Breast epithelium (tissue), 4 donors: Measurements from ENCODE around the gene PRPF31. TPM values are rescaled to one million over a fixed set of nuclear protein-coding genes. Genes with fewer than 3 reads are reported as not detected.
"Not testable (repeated sequence)": the region's sequence is repeated elsewhere in the genome, so short reads cannot be mapped to it uniquely, and the experiment has no call there.

Experiments
- DNase-seq, 2 donors: peaks; one replicate each; pipeline ENCODE4 v3.0.0-alpha.2; 2019; ENCODE audit warnings: low spot score in 2 of 2
- H3K27ac ChIP-seq, 2 donors: fragments of 200-600 bp; sonication (generic) in 1 of 2; one replicate each; pipeline ENCODE4 v1.5.1; 2016 to 2019; ENCODE audit warnings: mild to moderate bottlenecking in 1 of 2
- H3K27me3 ChIP-seq, 2 donors: fragments of 200-600 bp; sonication (generic) in 1 of 2; one replicate each; pipeline versions ENCODE4 v1.5.1 to v1.6.0; 2017 to 2019; ENCODE audit warnings: control low read depth in 1 of 2, mild to moderate bottlenecking in 1 of 2
- H3K36me3 ChIP-seq: fragments of 200-600 bp; one replicate; pipeline ENCODE4 v1.5.1; 2019
- H3K4me1 ChIP-seq, 2 donors: fragments of 200-600 bp; sonication (generic); one replicate each; pipeline ENCODE4 v1.5.1; 2016 to 2019; ENCODE audit warnings: control low read depth in 1 of 2
- H3K4me3 ChIP-seq, 3 donors: fragments of 200-600 bp; sonication (generic); 1 replicate in 2 of 3; 2 replicates in 1 of 3; pipeline ENCODE4 v1.5.1; 2016 to 2019; ENCODE audit warnings: mild to moderate bottlenecking in 3 of 3, moderate library complexity in 2 of 3
- H3K9me3 ChIP-seq, 2 donors: fragments of 200-600 bp; sonication (generic) in 1 of 2; one replicate each; pipeline ENCODE4 v1.5.1; 2016 to 2019; ENCODE audit warnings: control low read depth in 1 of 2
- POLR2A ChIP-seq: fragments of 450-650 bp; IDR thresholded peaks from one replicate; pipeline ENCODE4 v1.6.1; 2016; ENCODE audit warnings: antibody characterized with exemption, mild to moderate bottlenecking, moderate library complexity
- POLR2AphosphoS5 ChIP-seq, 3 donors: sonication (generic); formaldehyde crosslinking; IDR thresholded peaks; one replicate each; pipeline ENCODE4 v1.6.1; 2017; ENCODE audit warnings: antibody characterized with exemption in 3 of 3
- intact Hi-C: fragments of 100-400 bp; cut with DNase I; formaldehyde crosslinking; loops from one replicate; pipeline ENCODE4 v1.15.1; 2023; ENCODE audit warnings: low total_unique reads
- total RNA-seq, 3 donors: library from RNA; depleted of rRNA; stranded (reverse); fragments of >200 nt; gene quantifications; one replicate each; pipeline ENCODE4 v1.1.0, GENCODE V29; 2016
- TF ChIP-seq, protein P1 (sequence below), 3 donors: fragments of 450-650 bp; IDR thresholded peaks; one replicate each; pipeline ENCODE4 v1.5.1; 2016 to 2017; ENCODE audit warnings: antibody characterized with exemption in 3 of 3, mild to moderate bottlenecking in 3 of 3, moderate library complexity in 3 of 3

PRPF31 gene
- total RNA-seq, 3 donors from 2014 or later: 45.5 to 59.6 (median 52.5) TPM

GRCh38 chr19:54081032-54081431 is 34.5 kb upstream of the PRPF31 start, which contains the start of gene TARM1:
TARM1 (minus strand) TSS chr19:54081365; CDS start chr19:54081340, 25 bp downstream.
- Histone ChIP-seq H3K36me3 (no peaks in the 10 kb centered on the region), H3K9me3 (peaks cover 4 to 16% of the 10 kb centered on the region in 2 donors), H3K27me3 (no peaks in the 10 kb centered on the region), H3K4me3 (no peak within 1 kb of the TSS), H3K4me1 (no peaks in the 10 kb centered on the region), H3K27ac (no peak within 1 kb of the TSS)
- intact Hi-C loops: no loop called here
- no peak for DNase-seq
- TF ChIP-seq, protein P1, sequence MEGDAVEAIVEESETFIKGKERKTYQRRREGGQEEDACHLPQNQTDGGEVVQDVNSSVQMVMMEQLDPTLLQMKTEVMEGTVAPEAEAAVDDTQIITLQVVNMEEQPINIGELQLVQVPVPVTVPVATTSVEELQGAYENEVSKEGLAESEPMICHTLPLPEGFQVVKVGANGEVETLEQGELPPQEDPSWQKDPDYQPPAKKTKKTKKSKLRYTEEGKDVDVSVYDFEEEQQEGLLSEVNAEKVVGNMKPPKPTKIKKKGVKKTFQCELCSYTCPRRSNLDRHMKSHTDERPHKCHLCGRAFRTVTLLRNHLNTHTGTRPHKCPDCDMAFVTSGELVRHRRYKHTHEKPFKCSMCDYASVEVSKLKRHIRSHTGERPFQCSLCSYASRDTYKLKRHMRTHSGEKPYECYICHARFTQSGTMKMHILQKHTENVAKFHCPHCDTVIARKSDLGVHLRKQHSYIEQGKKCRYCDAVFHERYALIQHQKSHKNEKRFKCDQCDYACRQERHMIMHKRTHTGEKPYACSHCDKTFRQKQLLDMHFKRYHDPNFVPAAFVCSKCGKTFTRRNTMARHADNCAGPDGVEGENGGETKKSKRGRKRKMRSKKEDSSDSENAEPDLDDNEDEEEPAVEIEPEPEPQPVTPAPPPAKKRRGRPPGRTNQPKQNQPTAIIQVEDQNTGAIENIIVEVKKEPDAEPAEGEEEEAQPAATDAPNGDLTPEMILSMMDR (IDR thresholded peaks at IDR 0.05): no peak
- TF ChIP-seq POLR2AphosphoS5 (IDR thresholded peaks at IDR 0.05) (no peak), POLR2A (no peak)

DNA sequence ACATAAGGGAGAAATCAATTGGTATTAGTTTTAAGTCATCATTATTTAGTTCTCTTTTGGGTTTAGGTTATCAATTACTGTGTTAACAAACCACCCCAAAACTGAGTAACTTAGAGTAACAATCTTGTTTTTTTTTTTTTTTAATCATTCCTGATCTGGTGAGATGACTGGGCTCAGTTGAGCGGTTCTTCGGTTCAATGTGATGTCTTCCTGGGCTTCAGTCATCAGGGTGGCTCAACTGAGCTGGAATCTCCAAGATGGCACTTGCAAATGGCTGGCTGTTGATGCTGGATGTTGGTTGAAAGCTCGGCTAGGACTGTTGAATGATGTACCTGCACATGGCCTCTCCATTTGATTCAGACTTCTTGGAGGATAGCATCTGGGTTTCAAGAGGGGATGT is 31.1 kb upstream of the PRPF31 start:
- Histone ChIP-seq H3K27ac (no peak overlapping the region), H3K27me3 (no peaks in the 10 kb centered on the region), H3K4me3 (no peak overlapping the region), H3K4me1 (no peaks in the 10 kb centered on the region), H3K9me3 (peaks cover 4 to 16% of the 10 kb centered on the region in 2 donors), H3K36me3 (no peaks in the 10 kb centered on the region)
- intact Hi-C loops: no loop called here
- no peak for TF ChIP-seq POLR2A
- no peak for DNase-seq

DNA sequence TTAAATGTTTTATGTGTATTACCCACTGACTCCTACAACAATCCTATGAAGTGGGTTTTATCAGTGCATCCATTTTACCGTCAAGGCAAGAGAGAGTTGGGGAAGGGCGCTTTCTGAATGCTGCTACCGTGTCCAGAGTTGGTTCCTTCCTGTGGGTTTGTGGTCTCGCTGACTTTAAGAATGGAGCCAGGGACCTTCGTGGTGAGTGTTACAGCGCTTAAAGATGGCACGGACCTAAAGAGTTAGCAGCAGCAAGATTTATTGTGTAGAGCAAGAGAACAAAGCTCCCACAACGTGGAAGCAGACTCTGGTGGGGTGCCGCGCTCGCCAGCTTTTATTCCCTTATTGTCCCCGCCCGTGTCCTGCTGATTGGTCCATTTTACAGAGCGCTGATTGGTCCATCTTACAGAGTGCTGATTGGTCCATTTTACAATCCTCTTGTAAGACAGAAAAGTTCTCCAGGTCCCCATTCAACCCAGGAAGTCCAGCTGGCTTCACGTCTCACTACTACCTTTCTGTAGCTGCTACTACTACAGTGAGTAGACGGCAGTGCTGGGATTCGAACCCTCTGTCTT is 21.0 kb upstream of the PRPF31 start:
- H3K4me3 ChIP-seq: no peak overlapping the region
- peaks cover 0 to 4% of the 10 kb centered on the region in 2 donors for H3K4me1 ChIP-seq
- H3K27me3 ChIP-seq: peaks cover 0 to 13% of the 10 kb centered on the region in 2 donors
- H3K36me3 ChIP-seq: no peaks in the 10 kb centered on the region
- intact Hi-C loops: no loop called here
- H3K9me3 ChIP-seq: no peaks in the 10 kb centered on the region
- TF ChIP-seq, protein P1 (IDR thresholded peaks at IDR 0.05): no peak
- TF ChIP-seq POLR2A (no peak), POLR2AphosphoS5 (IDR thresholded peaks at IDR 0.05) (no peak)
- no peak overlapping the region for H3K27ac ChIP-seq
- no peak for DNase-seq

DNA sequence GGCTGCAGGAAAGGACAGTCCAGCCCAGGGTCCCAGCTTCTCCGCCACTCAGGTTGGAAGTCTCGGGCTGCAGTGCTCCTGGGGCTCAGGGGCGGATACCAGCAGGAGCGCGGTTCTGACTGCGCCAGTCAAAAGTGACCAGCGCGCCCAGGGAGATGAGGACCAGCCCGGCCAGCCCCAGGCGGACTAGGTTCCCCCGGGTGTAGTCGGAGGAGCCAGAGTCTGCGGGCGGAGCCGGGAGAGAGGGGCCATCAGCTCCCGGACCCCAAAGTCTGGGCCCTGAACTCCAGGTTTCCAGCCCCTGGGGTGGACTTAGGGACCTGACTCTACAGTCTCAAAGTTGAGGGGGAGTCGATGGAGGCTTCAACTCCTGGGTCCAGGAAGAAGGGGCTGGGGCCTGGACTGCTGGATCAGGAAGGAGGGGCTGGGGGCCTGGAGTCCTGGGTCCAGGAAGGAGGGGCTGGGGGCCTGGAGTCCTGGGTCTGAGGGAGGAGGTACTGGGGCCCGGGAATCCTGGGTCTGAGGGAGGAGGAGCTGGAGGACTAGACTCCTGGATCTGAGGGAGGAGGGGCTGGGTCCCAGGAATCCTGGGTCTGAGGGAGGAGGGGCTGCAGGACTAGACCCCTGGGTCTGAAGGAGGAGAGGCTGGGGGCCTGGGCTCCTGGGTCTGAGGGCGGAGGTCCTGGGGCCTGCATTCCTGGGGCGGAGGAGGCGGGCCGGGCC is 20.3 kb upstream of the PRPF31 start:
- TF ChIP-seq POLR2A (no peak), POLR2AphosphoS5 (IDR thresholded peaks at IDR 0.05) (no peak)
- TF ChIP-seq, protein P1 (IDR thresholded peaks at IDR 0.05): no peak
- no peaks in the 10 kb centered on the region for H3K9me3 ChIP-seq
- DNase-seq: no peak
- intact Hi-C loops: no loop called here
- peaks cover 0 to 13% of the 10 kb centered on the region in 2 donors for H3K27me3 ChIP-seq
- H3K4me3 ChIP-seq: peak overlapping the region; percentile 34 to 64 (median 43)
- no peaks in the 10 kb centered on the region for H3K36me3 ChIP-seq
- H3K4me1 ChIP-seq: peaks cover 0 to 4% of the 10 kb centered on the region in 2 donors
- no peak overlapping the region for H3K27ac ChIP-seq

- DNase-seq: peak in 1 of 2 donors; percentile 59
- H3K9me3 ChIP-seq, H3K4me1 ChIP-seq, H3K36me3 ChIP-seq, intact Hi-C loops, H3K27ac ChIP-seq: not testable (repeated sequence)
- Histone ChIP-seq H3K27me3 (peaks cover 0 to 13% of the 10 kb centered on the region in 2 donors), H3K4me3 (peak overlapping the region; percentile 34 to 64 (median 43))
These were observed 19.5 kb upstream of the PRPF31 start for GRCh38 chr19:54095859-54096616.
